ENCODE data around the gene MARS1.

MARS1 gene

GRCh38 chr12:57548013-57548315, 60.1 kb downstream of the MARS1 start:
- DNase-seq (ENCODE audit: low read depth in 1 of 2, low spot score in 1 of 2): no peak
- Histone ChIP-seq H3K4me3 (replicated peaks; ENCODE audit: insufficient read depth, low read length) (no peak overlapping the region), H3K27me3 (ENCODE audit: insufficient read depth, poor library complexity, severe bottlenecking) (peaks cover 11% of the 10 kb centered on the region), H3K27ac (replicated peaks) (no peak overlapping the region)
- TF ChIP-seq, protein P1, sequence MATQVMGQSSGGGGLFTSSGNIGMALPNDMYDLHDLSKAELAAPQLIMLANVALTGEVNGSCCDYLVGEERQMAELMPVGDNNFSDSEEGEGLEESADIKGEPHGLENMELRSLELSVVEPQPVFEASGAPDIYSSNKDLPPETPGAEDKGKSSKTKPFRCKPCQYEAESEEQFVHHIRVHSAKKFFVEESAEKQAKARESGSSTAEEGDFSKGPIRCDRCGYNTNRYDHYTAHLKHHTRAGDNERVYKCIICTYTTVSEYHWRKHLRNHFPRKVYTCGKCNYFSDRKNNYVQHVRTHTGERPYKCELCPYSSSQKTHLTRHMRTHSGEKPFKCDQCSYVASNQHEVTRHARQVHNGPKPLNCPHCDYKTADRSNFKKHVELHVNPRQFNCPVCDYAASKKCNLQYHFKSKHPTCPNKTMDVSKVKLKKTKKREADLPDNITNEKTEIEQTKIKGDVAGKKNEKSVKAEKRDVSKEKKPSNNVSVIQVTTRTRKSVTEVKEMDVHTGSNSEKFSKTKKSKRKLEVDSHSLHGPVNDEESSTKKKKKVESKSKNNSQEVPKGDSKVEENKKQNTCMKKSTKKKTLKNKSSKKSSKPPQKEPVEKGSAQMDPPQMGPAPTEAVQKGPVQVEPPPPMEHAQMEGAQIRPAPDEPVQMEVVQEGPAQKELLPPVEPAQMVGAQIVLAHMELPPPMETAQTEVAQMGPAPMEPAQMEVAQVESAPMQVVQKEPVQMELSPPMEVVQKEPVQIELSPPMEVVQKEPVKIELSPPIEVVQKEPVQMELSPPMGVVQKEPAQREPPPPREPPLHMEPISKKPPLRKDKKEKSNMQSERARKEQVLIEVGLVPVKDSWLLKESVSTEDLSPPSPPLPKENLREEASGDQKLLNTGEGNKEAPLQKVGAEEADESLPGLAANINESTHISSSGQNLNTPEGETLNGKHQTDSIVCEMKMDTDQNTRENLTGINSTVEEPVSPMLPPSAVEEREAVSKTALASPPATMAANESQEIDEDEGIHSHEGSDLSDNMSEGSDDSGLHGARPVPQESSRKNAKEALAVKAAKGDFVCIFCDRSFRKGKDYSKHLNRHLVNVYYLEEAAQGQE (IDR thresholded peaks at IDR 0.05; ENCODE audit: insufficient replicate concordance, low read depth): no peak
- TF ChIP-seq GABPA (IDR thresholded peaks at IDR 0.05; ENCODE audit: low read depth): no peak
- TF ChIP-seq, protein P2, sequence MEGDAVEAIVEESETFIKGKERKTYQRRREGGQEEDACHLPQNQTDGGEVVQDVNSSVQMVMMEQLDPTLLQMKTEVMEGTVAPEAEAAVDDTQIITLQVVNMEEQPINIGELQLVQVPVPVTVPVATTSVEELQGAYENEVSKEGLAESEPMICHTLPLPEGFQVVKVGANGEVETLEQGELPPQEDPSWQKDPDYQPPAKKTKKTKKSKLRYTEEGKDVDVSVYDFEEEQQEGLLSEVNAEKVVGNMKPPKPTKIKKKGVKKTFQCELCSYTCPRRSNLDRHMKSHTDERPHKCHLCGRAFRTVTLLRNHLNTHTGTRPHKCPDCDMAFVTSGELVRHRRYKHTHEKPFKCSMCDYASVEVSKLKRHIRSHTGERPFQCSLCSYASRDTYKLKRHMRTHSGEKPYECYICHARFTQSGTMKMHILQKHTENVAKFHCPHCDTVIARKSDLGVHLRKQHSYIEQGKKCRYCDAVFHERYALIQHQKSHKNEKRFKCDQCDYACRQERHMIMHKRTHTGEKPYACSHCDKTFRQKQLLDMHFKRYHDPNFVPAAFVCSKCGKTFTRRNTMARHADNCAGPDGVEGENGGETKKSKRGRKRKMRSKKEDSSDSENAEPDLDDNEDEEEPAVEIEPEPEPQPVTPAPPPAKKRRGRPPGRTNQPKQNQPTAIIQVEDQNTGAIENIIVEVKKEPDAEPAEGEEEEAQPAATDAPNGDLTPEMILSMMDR (IDR thresholded peaks at IDR 0.05; ENCODE audit: insufficient read depth, low read length): no peak
- no peak for TF ChIP-seq POLR2AphosphoS5 (IDR thresholded peaks at IDR 0.05; ENCODE audit: low read depth)
- no peak for TF ChIP-seq SPI1 (IDR thresholded peaks at IDR 0.05; ENCODE audit: borderline replicate concordance, low read depth)

- Histone ChIP-seq H3K4me3 (replicated peaks; ENCODE audit: insufficient read depth, low read length) (no peak overlapping the region), H3K27me3 (ENCODE audit: insufficient read depth, poor library complexity, severe bottlenecking) (peaks cover 11% of the 10 kb centered on the region), H3K27ac (replicated peaks) (no peak overlapping the region)
- no peak for DNase-seq (ENCODE audit: low read depth in 1 of 2, low spot score in 1 of 2)
- TF ChIP-seq POLR2AphosphoS5 (IDR thresholded peaks at IDR 0.05; ENCODE audit: low read depth) (no peak), SPI1 (IDR thresholded peaks at IDR 0.05; ENCODE audit: borderline replicate concordance, low read depth) (no peak), GABPA (IDR thresholded peaks at IDR 0.05; ENCODE audit: low read depth) (no peak)
- TF ChIP-seq, protein P1 (IDR thresholded peaks at IDR 0.05; ENCODE audit: insufficient replicate concordance, low read depth): no peak
- TF ChIP-seq, protein P2 (IDR thresholded peaks at IDR 0.05; ENCODE audit: insufficient read depth, low read length): no peak
Measured at GRCh38 chr12:57548488-57548887, 60.6 kb downstream of the MARS1 start.

- TF ChIP-seq GABPA (IDR thresholded peaks at IDR 0.05; ENCODE audit: low read depth): no peak
- TF ChIP-seq, protein P2 (IDR thresholded peaks at IDR 0.05; ENCODE audit: insufficient read depth, low read length): no peak
- no peak for DNase-seq (ENCODE audit: low read depth in 1 of 2, low spot score in 1 of 2)
- Histone ChIP-seq H3K4me3 (replicated peaks; ENCODE audit: insufficient read depth, low read length) (no peak overlapping the region), H3K27me3 (ENCODE audit: insufficient read depth, poor library complexity, severe bottlenecking) (peaks cover 14% of the 10 kb centered on the region), H3K27ac (replicated peaks) (no peak overlapping the region)
Measured at GRCh38 chr12:57549203-57549908, 61.5 kb downstream of the MARS1 start.

All from HL-60 (cell line).